Urothelium cell line (cell line): ENCODE data around the gene USH1C.

ENCODE experiments used
- DNase-seq: peaks from one replicate; pipeline ENCODE4 v3.0.0; 2011; ENCODE audit warnings: low spot score, mixed read lengths
- FAIRE-seq: peaks from 2 replicates; lab custom pipeline; 2011; peaks lifted over from hg19 to GRCh38; lab: Jason Lieb, UNC

Gene USH1C

GRCh38 chr11:17571431-17572358 is 27.5 kb upstream of the USH1C start:
- peak; percentile 79 for FAIRE-seq
- no peak for DNase-seq

GRCh38 chr11:17570034-17570433 is 25.8 kb upstream of the USH1C start:
- DNase-seq (no peak), FAIRE-seq (no peak)

GRCh38 chr11:17568944-17569343 is 24.7 kb upstream of the USH1C start:
- DNase-seq = no peak
- no peak for FAIRE-seq

GRCh38 chr11:17564687-17565042 is 20.4 kb upstream of the USH1C start:
- DNase-seq (no peak), FAIRE-seq (no peak)

- DNase-seq (no peak), FAIRE-seq (no peak)
Measured at GRCh38 chr11:17563961-17564686, 19.9 kb upstream of the USH1C start.

GRCh38 chr11:17563231-17563646 is 19.0 kb upstream of the USH1C start:
- FAIRE-seq (no peak), DNase-seq (peak; percentile 27)

GRCh38 chr11:17561526-17561925 is 17.3 kb upstream of the USH1C start:
- no peak for DNase-seq
- no peak for FAIRE-seq

GRCh38 chr11:17561111-17561415 is 16.8 kb upstream of the USH1C start:
- no peak for FAIRE-seq

GRCh38 chr11:17560281-17561110 is 16.3 kb upstream of the USH1C start:
- FAIRE-seq (no peak), DNase-seq (no peak)

More at GRCh38 chr11:17561111-17561415, 16.8 kb upstream of the USH1C start:
- no peak for DNase-seq

GRCh38 chr11:17559341-17560087 is 15.3 kb upstream of the USH1C start:
- FAIRE-seq (peak; percentile 13), DNase-seq (no peak)

- DNase-seq = no peak
- FAIRE-seq = no peak
Measured at GRCh38 chr11:17558916-17559315, 14.7 kb upstream of the USH1C start.

- FAIRE-seq (no peak), DNase-seq (no peak)
Measured at GRCh38 chr11:17558025-17558780, 14.0 kb upstream of the USH1C start.

- FAIRE-seq (no peak), DNase-seq (no peak)
Measured at GRCh38 chr11:17556999-17557398, 12.8 kb upstream of the USH1C start.

- FAIRE-seq = no peak
- DNase-seq = no peak
Measured at GRCh38 chr11:17554487-17554886, 10.3 kb upstream of the USH1C start.

GRCh38 chr11:17553249-17553546 is 9.0 kb upstream of the USH1C start:
- DNase-seq (no peak), FAIRE-seq (no peak)

- DNase-seq = no peak
- FAIRE-seq = no peak
Measured at GRCh38 chr11:17552392-17553248, 8.4 kb upstream of the USH1C start.

GRCh38 chr11:17552041-17552355 is 7.8 kb upstream of the USH1C start:
- DNase-seq (no peak), FAIRE-seq (no peak)

- FAIRE-seq (no peak), DNase-seq (no peak)
Measured at GRCh38 chr11:17551347-17552040, 7.3 kb upstream of the USH1C start.
